ENCODE data around the gene GJC2.

Gene GJC2

DNA sequence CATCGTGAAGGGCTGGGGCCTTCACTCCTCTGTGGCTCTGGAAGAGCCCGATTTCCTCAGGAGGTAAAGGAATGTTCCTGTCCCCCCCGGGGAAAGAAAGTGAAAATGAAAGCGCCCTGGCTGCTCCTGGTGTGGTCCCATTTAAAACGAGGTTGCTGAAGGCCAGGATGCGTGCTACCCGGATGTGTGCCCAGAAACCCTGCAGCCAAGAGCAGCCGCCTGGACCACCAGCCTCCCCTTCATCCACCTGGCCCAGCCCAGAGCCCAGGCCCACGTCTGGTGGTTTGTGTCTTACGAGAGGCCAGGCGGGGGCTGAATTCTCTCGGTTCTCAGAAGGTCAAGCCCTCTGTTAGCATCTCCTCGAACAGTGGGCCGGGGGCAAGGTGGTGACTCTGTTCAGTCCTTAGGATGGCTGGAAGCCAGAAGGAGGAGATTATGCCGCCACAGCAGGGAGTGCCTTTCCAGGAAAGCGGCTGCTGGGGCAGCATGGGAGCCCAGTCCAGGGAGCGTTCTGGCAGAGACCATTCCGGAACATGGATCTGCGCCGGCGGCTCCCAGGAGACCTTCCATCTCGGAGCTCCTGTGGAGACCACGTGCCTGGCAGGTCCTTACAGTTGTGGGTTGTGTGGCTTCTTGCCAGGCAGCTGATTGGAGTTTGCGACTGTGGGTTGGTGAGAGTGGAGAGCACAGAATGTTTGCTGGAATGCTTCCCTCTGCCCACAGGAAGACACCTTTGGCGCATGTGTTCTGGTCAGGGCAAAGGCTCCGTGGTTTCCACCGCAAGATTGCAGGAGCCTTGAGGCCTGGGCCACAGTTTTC is 8.3 kb upstream of the GJC2 start:
- FAIRE-seq: no peak
- no peak for DNase-seq (ENCODE audit: insufficient read length, low spot score)
- TF ChIP-seq, protein P1, sequence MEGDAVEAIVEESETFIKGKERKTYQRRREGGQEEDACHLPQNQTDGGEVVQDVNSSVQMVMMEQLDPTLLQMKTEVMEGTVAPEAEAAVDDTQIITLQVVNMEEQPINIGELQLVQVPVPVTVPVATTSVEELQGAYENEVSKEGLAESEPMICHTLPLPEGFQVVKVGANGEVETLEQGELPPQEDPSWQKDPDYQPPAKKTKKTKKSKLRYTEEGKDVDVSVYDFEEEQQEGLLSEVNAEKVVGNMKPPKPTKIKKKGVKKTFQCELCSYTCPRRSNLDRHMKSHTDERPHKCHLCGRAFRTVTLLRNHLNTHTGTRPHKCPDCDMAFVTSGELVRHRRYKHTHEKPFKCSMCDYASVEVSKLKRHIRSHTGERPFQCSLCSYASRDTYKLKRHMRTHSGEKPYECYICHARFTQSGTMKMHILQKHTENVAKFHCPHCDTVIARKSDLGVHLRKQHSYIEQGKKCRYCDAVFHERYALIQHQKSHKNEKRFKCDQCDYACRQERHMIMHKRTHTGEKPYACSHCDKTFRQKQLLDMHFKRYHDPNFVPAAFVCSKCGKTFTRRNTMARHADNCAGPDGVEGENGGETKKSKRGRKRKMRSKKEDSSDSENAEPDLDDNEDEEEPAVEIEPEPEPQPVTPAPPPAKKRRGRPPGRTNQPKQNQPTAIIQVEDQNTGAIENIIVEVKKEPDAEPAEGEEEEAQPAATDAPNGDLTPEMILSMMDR (IDR thresholded peaks at IDR 0.05; ENCODE audit: insufficient read depth, missing control alignments): no peak

DNA sequence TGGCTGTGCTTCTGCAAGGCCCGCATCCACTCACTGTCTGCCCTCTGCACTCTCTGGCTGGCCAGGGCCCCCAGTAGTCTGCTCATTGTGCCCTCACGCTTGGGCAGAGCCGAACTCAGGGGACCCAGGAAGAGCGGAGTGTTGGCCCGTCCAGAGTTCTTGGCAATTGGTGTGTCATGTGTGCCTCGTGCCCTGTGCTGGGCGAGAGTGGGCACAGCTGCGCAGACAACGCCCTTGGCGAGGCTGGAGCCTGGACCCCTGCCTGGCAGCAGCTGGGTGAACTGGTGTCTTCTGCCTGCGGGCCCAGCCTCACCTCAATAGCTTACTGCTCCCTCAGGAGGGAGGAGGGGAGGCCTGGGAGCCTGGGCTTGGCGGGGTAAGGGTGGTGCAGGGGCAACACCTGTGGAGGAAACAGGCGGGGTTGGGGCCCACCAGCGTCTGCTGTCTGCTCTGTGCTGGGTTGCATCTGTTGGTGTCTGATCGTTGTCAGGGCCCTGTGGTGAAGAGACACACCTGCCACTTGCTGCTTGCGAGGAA is 7.5 kb upstream of the GJC2 start:
- no peak for DNase-seq (ENCODE audit: insufficient read length, low spot score)
- TF ChIP-seq, protein P1 (IDR thresholded peaks at IDR 0.05; ENCODE audit: insufficient read depth, missing control alignments): no peak
- FAIRE-seq: no peak

DNA sequence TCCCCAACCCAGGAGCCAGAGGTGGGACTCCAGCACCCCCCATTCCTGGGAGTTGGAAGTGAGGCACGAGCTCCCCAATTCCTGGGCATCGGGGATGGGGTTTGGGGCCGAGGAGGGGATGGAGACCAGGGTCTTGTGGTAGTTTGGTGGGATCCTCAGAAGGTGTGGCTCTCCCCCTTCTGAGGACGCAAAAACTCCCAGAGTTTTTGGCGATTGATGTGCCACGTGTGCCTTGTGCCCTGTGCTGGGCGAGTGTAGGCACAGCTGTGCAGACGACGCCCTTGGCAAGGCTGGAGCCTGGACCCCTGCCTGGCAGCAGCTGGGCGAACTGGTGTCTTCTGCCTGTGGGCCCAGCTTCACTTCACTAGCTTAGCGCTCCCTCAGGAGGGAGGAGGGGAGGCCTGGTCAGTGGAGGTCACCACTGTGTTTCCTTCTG is 7.0 kb upstream of the GJC2 start:
- FAIRE-seq (no peak), DNase-seq (ENCODE audit: insufficient read length, low spot score) (no peak)
- TF ChIP-seq, protein P1 (IDR thresholded peaks at IDR 0.05; ENCODE audit: insufficient read depth, missing control alignments): no peak

DNA sequence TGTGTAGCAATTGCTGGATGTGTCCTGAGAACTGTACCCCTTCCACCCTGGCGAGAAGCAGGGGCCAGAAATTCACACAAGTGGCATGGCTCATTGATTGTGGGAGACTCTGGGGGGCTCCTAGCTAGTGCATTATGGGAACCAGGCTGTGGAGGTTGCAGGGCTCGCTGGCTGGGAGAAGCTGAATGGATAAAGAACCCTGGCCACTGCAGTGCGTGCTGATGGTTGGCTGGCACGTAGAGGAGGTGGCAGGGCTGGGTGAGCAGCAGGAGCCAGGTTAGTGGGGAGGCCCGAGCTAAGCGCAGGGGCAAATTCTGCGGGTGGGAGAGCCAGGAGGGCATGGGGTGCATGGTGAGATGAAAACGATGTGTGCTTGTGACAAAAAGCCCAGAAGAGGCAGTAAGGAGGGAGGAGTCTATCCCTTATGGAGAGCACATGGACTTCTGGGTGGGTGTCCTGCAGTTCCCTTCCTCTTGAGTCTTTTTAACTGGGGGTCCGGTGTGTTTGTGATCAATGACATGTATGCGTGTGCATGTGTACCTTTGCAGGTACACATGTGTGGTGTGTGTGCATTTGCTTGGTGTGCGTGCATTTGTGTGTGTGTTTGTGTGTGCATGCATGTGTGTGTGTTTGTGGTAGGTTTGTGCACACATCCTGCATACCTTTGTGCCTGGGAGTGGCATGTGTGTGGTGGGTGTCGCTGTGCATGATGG is 6.1 kb upstream of the GJC2 start:
- TF ChIP-seq, protein P1 (IDR thresholded peaks at IDR 0.05; ENCODE audit: insufficient read depth, missing control alignments): no peak
- FAIRE-seq: peak; percentile 29
- DNase-seq (ENCODE audit: insufficient read length, low spot score): no peak

DNA sequence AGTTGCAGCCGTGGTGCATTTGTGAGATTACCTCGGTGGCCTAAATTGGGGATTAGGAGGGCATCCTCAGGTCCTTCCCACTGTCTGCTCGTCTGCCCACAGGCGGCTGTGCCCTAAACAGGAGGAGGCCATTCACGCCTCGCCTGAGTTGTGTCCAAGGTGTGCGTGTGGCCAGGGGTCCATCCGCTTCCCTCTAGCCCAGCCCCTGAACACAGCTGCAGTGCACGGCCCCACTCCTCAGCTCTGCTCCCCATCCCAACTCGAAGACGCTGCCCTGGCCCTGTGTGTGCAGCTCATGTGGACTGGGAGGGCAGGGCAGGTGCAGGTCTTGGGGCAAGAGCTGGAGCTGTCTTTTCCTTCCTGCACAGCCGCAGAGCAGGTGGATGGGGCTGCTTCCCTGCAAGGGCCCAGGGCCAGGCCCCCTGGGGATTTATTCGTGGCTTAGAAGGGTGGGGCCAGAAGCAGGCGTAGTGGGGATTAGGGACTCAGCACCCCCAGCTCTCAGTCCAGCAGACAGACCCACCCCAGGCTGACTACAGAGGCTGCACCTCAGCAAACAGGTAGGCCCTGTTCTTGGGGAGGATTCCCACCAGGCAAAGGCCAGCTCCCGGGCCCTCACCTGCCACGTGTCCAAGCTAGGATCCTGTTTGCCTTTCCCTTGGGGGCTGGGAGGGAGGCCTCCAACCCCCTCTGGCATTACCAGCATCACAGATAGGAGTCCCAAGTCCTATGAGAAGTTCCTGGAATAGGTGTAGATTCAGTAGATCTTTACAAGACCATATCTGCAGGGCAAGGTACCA is 5.3 kb upstream of the GJC2 start:
- TF ChIP-seq, protein P1 (IDR thresholded peaks at IDR 0.05; ENCODE audit: insufficient read depth, missing control alignments): no peak
- DNase-seq (ENCODE audit: insufficient read length, low spot score) (peak; percentile 98), FAIRE-seq (peak; percentile 11)

DNA sequence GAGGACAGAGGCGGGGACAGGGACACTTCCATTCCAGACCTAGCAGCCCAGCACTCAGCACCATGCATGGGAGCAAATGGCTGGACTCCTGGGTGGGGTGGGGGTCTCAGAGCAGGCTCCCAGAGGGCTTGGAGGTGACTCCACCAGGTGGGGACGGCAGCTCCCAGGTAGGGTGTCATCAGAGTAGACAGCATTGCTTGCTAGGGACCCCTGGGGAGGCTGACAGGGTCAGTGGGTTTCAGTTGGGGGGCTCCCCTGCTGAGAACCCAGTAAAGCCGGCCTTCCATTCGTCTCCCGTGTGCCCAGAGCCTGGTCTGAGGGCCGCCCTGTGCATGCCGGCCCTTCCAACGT is 4.8 kb upstream of the GJC2 start:
- no peak for FAIRE-seq
- DNase-seq (ENCODE audit: insufficient read length, low spot score): no peak

More for the DNA sequence above, 4.8 kb upstream of the GJC2 start:
- TF ChIP-seq, protein P1 (IDR thresholded peaks at IDR 0.05; ENCODE audit: insufficient read depth, missing control alignments): no peak

All from D721Med (cell line).